HG03139 (cell line): ENCODE results near the gene EXOC2.

Experiments used
- ATAC-seq: cut with Tn5 transposase; IDR thresholded peaks from one replicate; pipeline ENCODE4 v1.9.1; 2021; ENCODE audit not compliant: unreplicated experiment

Gene EXOC2

GRCh38 chr6:530425-530824 lies 162.5 kb downstream of the EXOC2 start:
- no peak for ATAC-seq

- ATAC-seq = no peak
Measured at GRCh38 chr6:528989-529388, 163.9 kb downstream of the EXOC2 start.

- no peak for ATAC-seq
Measured at GRCh38 chr6:527989-528673, 164.8 kb downstream of the EXOC2 start.

- no peak for ATAC-seq
Measured at GRCh38 chr6:524803-525202, 168.1 kb downstream of the EXOC2 start.

- ATAC-seq = no peak
Measured at GRCh38 chr6:520820-521219, 172.1 kb downstream of the EXOC2 start.

GRCh38 chr6:518218-518617 lies 174.7 kb downstream of the EXOC2 start:
- ATAC-seq = no peak

GRCh38 chr6:516213-516612 lies 176.7 kb downstream of the EXOC2 start:
- ATAC-seq = no peak

GRCh38 chr6:515267-515666 lies 177.7 kb downstream of the EXOC2 start:
- no peak for ATAC-seq

GRCh38 chr6:514396-514978 lies 178.5 kb downstream of the EXOC2 start:
- no peak for ATAC-seq

GRCh38 chr6:513961-514360 lies 179.0 kb downstream of the EXOC2 start:
- no peak for ATAC-seq

GRCh38 chr6:513058-513457 lies 179.9 kb downstream of the EXOC2 start:
- ATAC-seq = no peak

GRCh38 chr6:511488-512137 lies 181.3 kb downstream of the EXOC2 start:
- no peak for ATAC-seq

- no peak for ATAC-seq
Measured at GRCh38 chr6:509676-510075, 183.3 kb downstream of the EXOC2 start.

- ATAC-seq = no peak
Measured at GRCh38 chr6:508614-509013, 184.3 kb downstream of the EXOC2 start.

- ATAC-seq = no peak
Measured at GRCh38 chr6:508006-508405, 184.9 kb downstream of the EXOC2 start.

- no peak for ATAC-seq
Measured at GRCh38 chr6:506920-507622, 185.9 kb downstream of the EXOC2 start.

- no peak for ATAC-seq
Measured at GRCh38 chr6:506508-506907, 186.4 kb downstream of the EXOC2 start.

GRCh38 chr6:505374-505773 lies 187.6 kb downstream of the EXOC2 start:
- ATAC-seq = no peak

GRCh38 chr6:504446-504980 lies 188.4 kb downstream of the EXOC2 start:
- no peak for ATAC-seq

GRCh38 chr6:503610-504362 lies 189.2 kb downstream of the EXOC2 start:
- ATAC-seq = no peak

- no peak for ATAC-seq
Measured at GRCh38 chr6:502761-503160, 190.2 kb downstream of the EXOC2 start.
